HCT116 (cell line): ENCODE data around the gene TYK2. TPM values are rescaled to one million over a fixed set of nuclear protein-coding genes. Genes with fewer than 3 reads are reported as not detected.
"Not testable (repeated sequence)": the region's sequence is repeated elsewhere in the genome, so short reads cannot be mapped to it uniquely, and the experiment has no call there.

Experiments used
- ATAC-seq: fragments of 200-7000 bp; cut with Tn5 transposase; 2 replicates; pipeline ENCODE4 v1.9.1; 2020; ENCODE audit warnings: mild to moderate bottlenecking, moderate library complexity
- BruUV-seq: library from RNA; stranded (reverse); fragments of 400-500 nt; replicated peaks from 2 replicates; lab custom pipeline; 2021; lab: Mats Ljungman, UMichigan
- CTCF ChIA-PET: fragments of 300-600 bp; sonication (Branson Sonifier 250); formaldehyde crosslinking; loops from one replicate; lab custom pipeline; 2021; ENCODE audit warnings: antibody characterized with exemption; lab: Charles Lee
- POLR2A ChIA-PET: fragments of 300-600, 350-600 bp; sonication (Branson Sonifier 250); formaldehyde crosslinking; loops from one replicate; lab custom pipeline; 2021; ENCODE audit warnings: antibody characterized with exemption; lab: Charles Lee
- RAD21 ChIA-PET, 2 experiments: fragments of 300-600 bp; sonication (Branson Sonifier 250); formaldehyde crosslinking; loops; one replicate each; lab custom pipeline; 2023; ENCODE audit warnings: low total read pairs in 2 of 2; ENCODE audit not compliant: uncharacterized antibody in 2 of 2, unreplicated experiment in 2 of 2, low non-redundant PET in 1 of 2; lab: Charles Lee
- DNase-seq: peaks from one replicate; pipeline ENCODE4 v3.0.0-alpha.2; 2010; ENCODE audit warnings: low read depth, low spot score
- H2AFZ ChIP-seq: fragments of 200-600 bp; shearing (Covaris generic), sonication (generic); 2 replicates; pipeline ENCODE4 v1.6.1; 2017; ENCODE audit warnings: low read depth, mixed run types, mixed read lengths, antibody characterized with exemption, low read length; ENCODE audit not compliant: poor library complexity, severe bottlenecking
- H3K27ac ChIP-seq: 2 replicates; pipeline ENCODE4 v1.5.1; 2012; ENCODE audit warnings: low read depth, low read length
- H3K27me3 ChIP-seq: fragments of 200-600 bp; sonication (generic); 2 replicates; pipeline ENCODE4 v1.6.1; 2016; ENCODE audit warnings: mixed run types, low read length, mixed read lengths; ENCODE audit not compliant: insufficient read depth
- H3K36me3 ChIP-seq, 2 experiments: fragments of 200-500 bp in 1 of 2; fragments of 200-600 bp in 1 of 2; sonication (Bioruptor generic) in 1 of 2; sonication (generic) in 1 of 2; 2 replicates each; pipeline versions ENCODE4 v1.5.1 to v1.6.1; 2014 to 2016; ENCODE audit warnings: low read length in 2 of 2, inconsistent platforms in 1 of 2, mixed read lengths in 1 of 2, mixed run types in 1 of 2; ENCODE audit not compliant: insufficient read depth in 2 of 2, control insufficient read depth in 1 of 2
- H3K4me1 ChIP-seq, 2 experiments: fragments of 200-600 bp in 1 of 2; sonication (generic) in 1 of 2; 2 replicates each; pipeline versions ENCODE4 v1.5.1 to v1.6.1; 2012 to 2017; ENCODE audit warnings: low read length in 2 of 2, inconsistent platforms in 1 of 2, mild to moderate bottlenecking in 1 of 2, mixed read lengths in 1 of 2, mixed run types in 1 of 2, moderate library complexity in 1 of 2; ENCODE audit not compliant: insufficient read depth in 2 of 2, control insufficient read depth in 1 of 2
- H3K4me2 ChIP-seq: fragments of 200-600 bp; sonication (generic); 2 replicates; pipeline ENCODE4 v1.6.1; 2017; ENCODE audit warnings: mixed run types, low read length, mixed read lengths
- H3K4me3 ChIP-seq, 2 experiments: fragments of 200-600 bp in 1 of 2; sonication (generic) in 1 of 2; replicated peaks in 1 of 2; 2 replicates each; pipeline ENCODE4 v1.5.1; 2011 to 2016; ENCODE audit warnings: low read length in 2 of 2, control low read depth in 1 of 2, low read depth in 1 of 2, mild to moderate bottlenecking in 1 of 2, mixed read lengths in 1 of 2, mixed run types in 1 of 2
- H3K79me2 ChIP-seq: fragments of 200-600 bp; sonication (generic); 2 replicates; pipeline ENCODE4 v1.6.1; 2017; ENCODE audit warnings: mild to moderate bottlenecking, mixed run types, low read length, moderate library complexity, mixed read lengths; ENCODE audit not compliant: insufficient read depth
- H3K9ac ChIP-seq: fragments of 200-600 bp; sonication (generic); 2 replicates; pipeline ENCODE4 v1.6.1; 2016; ENCODE audit warnings: low read length, mixed read lengths
- H3K9me2 ChIP-seq: fragments of 200-600 bp; sonication (generic), shearing (Covaris generic); 2 replicates; pipeline ENCODE4 v1.6.1; 2017; ENCODE audit warnings: mixed run types, mild to moderate bottlenecking, moderate library complexity; ENCODE audit not compliant: insufficient read depth
- H3K9me3 ChIP-seq, 2 experiments: fragments of 200-500 bp in 1 of 2; fragments of 200-600 bp in 1 of 2; sonication (Bioruptor generic) in 1 of 2; sonication (generic) in 1 of 2; 2 replicates each; pipeline ENCODE4 v1.6.1; 2014 to 2017; ENCODE audit warnings: low read length in 2 of 2, mixed read lengths in 2 of 2, inconsistent platforms in 1 of 2, low read depth in 1 of 2, mild to moderate bottlenecking in 1 of 2, mixed run types in 1 of 2, moderate library complexity in 1 of 2; ENCODE audit not compliant: control insufficient read depth in 1 of 2, insufficient read depth in 1 of 2
- H4K20me1 ChIP-seq: fragments of 200-600 bp; sonication (generic), shearing (Covaris generic); 2 replicates; pipeline ENCODE4 v1.6.1; 2017; ENCODE audit warnings: mixed run types, mild to moderate bottlenecking, moderate library complexity; ENCODE audit not compliant: insufficient read depth
- CBX3 ChIP-seq: IDR thresholded peaks from 2 replicates; pipeline ENCODE4 v1.6.1; 2012; ENCODE audit warnings: low read depth
- POLR2AphosphoS5 ChIP-seq: IDR thresholded peaks from 2 replicates; pipeline ENCODE4 v1.6.1; 2011; ENCODE audit warnings: mild to moderate bottlenecking, low read depth, low read length, moderate library complexity
- RAD21 ChIP-seq: IDR thresholded peaks from 2 replicates; pipeline ENCODE4 v1.6.1; 2012; ENCODE audit warnings: low read depth, mild to moderate bottlenecking
- SIN3A ChIP-seq: IDR thresholded peaks from 2 replicates; pipeline ENCODE4 v1.6.1; 2012; ENCODE audit warnings: low read depth
- intact Hi-C: fragments of 100-400 bp; cut with micrococcal nuclease; formaldehyde crosslinking; loops from 2 replicates; pipeline ENCODE4 v1.10.0; 2022
- total RNA-seq: library from RNA; stranded (reverse); gene quantifications from one replicate; pipeline ENCODE4 v1.2.1, GENCODE V29; 2021; ENCODE audit not compliant: unreplicated experiment

TYK2 gene
- total RNA-seq, 1 experiment from 2014 or later: 110 TPM

DNA sequence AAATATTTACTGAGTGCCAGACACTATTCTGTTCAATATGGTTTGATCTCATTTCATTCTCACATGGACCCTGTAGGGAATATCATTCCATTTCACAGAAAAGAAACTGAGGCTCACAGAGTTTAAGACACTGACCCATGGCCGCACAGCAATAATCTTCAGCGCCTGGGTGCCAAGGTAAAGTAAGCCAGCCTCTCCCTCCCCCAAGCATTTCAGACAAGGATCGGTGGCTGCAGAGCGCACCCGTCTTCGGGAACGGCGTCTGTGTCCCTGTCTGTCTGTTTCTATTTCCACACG is 35.7 kb upstream of the TYK2 start:
- ATAC-seq: no peak
- CTCF ChIA-PET: interaction anchor here (0.6 to 3.3 kb wide), 12 partner anchors 8 to 367 kb away, joined by 3 to 60 read pairs (median 6); partner anchors contain the start of genes CDC37, DNM2 and ICAM5
- Histone ChIP-seq H3K4me1 (peaks cover 20 to 50% of the 10 kb centered on the region in 2 experiments), H3K4me3 (peak overlapping the region; percentile 51 to 58), H3K27me3 (no peaks in the 10 kb centered on the region), H3K9me3 (no peaks in the 10 kb centered on the region), H3K4me2 (peak overlapping the region; percentile 74), H3K79me2 (peaks cover under 1% of the 10 kb centered on the region; the same call in 1 of the 2 replicates), H3K36me3 (no peaks in the 10 kb centered on the region), H2AFZ (peak overlapping the region; percentile 25), H3K9ac (peak overlapping the region; percentile 67), H3K9me2 (no peaks in the 10 kb centered on the region), H3K27ac (peak overlapping the region; percentile 89), H4K20me1 (no peaks in the 10 kb centered on the region)
- TF ChIP-seq POLR2AphosphoS5: no peak
- TF ChIP-seq RAD21: no peak
- TF ChIP-seq SIN3A: no peak
- RAD21 ChIA-PET: no interaction called here
- BruUV-seq: no TSS peak
- POLR2A ChIA-PET: interaction anchor here (1.2 kb wide), 1 partner anchor 10 kb away, joined by 4 read pairs; no protein-coding TSS in a partner anchor
- intact Hi-C loops: no loop called here
- DNase-seq: no peak

DNA sequence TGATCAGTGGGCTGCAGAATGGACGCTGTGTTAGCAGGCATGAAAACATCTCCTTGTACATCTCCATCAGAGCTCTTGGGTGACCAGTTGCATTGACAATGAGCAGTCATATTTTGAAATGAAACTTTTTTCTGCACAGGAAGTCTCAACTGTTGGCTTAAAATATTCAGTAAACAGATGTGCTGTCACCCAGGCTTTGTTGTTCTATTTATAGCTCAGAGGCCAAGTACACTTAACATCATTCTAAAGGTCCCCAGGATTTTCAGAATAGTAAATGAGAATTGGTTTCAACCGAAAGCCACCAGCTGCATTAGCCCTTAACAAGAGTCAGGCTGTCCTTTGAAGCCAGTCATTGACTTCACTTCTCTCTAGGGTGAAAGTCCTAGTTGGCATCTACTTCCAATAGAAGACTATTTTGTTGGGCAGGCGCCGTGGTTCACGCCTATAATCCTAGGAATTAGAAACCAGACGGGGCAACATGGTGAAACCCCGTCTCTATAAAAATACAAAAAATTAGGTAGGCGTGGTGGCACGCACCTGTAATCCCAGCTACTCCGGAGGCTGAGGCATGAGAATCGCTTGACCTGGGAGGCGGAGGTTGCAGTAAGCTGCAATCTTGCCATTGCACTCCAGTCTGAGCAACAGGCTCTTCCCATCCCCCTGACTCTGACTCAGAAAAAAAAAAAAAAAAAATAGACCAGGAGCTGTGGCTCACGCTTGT is 32.0 kb upstream of the TYK2 start:
- intact Hi-C loops: no loop called here
- Histone ChIP-seq H3K36me3 (no peaks in the 10 kb centered on the region), H2AFZ (no peak overlapping the region), H3K27ac (no peak overlapping the region), H3K79me2 (no peaks in the 10 kb centered on the region), H3K4me1 (peaks cover 7 to 19% of the 10 kb centered on the region in 2 experiments), H3K4me3 (no peak overlapping the region), H3K9me3 (no peaks in the 10 kb centered on the region), H3K27me3 (no peaks in the 10 kb centered on the region), H4K20me1 (no peaks in the 10 kb centered on the region), H3K9me2 (no peaks in the 10 kb centered on the region), H3K9ac (no peak overlapping the region), H3K4me2 (no peak overlapping the region)
- DNase-seq (no peak), ATAC-seq (no peak)
- RAD21 ChIA-PET: interaction anchor here in 1 of 2 experiments (0.7 kb wide), 1 partner anchor 238 kb away, joined by 5 read pairs; no protein-coding TSS in a partner anchor
- CTCF ChIA-PET: interaction anchor here (1.0 to 3.3 kb wide), 3 partner anchors 9 to 71 kb away, joined by 3 to 13 read pairs (median 3); partner anchors contain the start of gene CDC37
- BruUV-seq: no TSS peak
- TF ChIP-seq CBX3 (no peak), SIN3A (no peak)
- POLR2A ChIA-PET: interaction anchor here (2.2 kb wide), 1 partner anchor 9 kb away, joined by 7 read pairs; the partner anchor contains the start of gene CDC37

DNA sequence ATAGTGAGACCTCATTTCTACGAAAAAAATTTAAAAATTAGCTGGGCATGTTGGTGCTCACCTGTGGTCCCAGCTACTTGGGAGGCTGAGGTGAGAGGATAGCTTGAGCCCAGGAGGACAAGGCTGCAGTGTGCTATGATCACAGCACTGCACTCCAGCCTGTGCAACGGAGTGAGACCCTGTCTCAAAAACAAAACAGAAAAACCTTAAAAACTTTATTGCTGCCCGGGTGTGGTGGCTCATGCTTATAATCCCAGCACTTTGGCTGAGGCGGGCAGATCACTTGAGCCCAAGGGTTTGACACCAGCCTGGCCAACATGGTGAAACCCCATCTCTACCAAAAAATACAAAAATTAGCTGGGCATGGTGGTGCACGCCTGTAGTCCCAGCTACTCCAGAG is 30.9 kb upstream of the TYK2 start:
- H3K27ac ChIP-seq, ATAC-seq, H3K9me2 ChIP-seq, H3K9ac ChIP-seq, BruUV-seq, H3K79me2 ChIP-seq, H3K36me3 ChIP-seq, H2AFZ ChIP-seq, RAD21 ChIA-PET, H4K20me1 ChIP-seq, H3K4me1 ChIP-seq, H3K4me3 ChIP-seq, DNase-seq, H3K4me2 ChIP-seq, POLR2A ChIA-PET, H3K27me3 ChIP-seq, H3K9me3 ChIP-seq, CTCF ChIA-PET, intact Hi-C loops: not testable (repeated sequence)
